Kidney epithelial cell (primary cell): ENCODE data around the gene FGFR3. TPM values are rescaled to one million over a fixed set of nuclear protein-coding genes. Genes with fewer than 3 reads are reported as not detected.

Experiments used
- DNase-seq: peaks from one replicate; pipeline ENCODE4 v3.0.0-alpha.2; 2010; ENCODE audit warnings: low read depth
- H3K27me3 ChIP-seq: 2 replicates; pipeline ENCODE4 v1.6.0; 2011; ENCODE audit warnings: low read length; ENCODE audit not compliant: control insufficient read depth, insufficient read depth
- H3K36me3 ChIP-seq: 2 replicates; pipeline ENCODE4 v1.5.1; 2011; ENCODE audit warnings: low read length; ENCODE audit not compliant: control insufficient read depth, insufficient read depth
- H3K4me3 ChIP-seq: 2 replicates; pipeline ENCODE4 v1.5.1; 2011; ENCODE audit warnings: low read depth, mild to moderate bottlenecking, control low read depth, low read length
- total RNA-seq: library from RNA; depleted of rRNA; stranded (reverse); fragments of >200 nt; gene quantifications from 2 replicates; pipeline ENCODE4 v1.2.3, GENCODE V29; 2015
- TF ChIP-seq, protein P1 (sequence below): IDR thresholded peaks from 2 replicates; pipeline ENCODE4 v1.5.1; 2011; ENCODE audit warnings: mild to moderate bottlenecking, moderate library complexity, low read length, control low read depth, inconsistent platforms; ENCODE audit not compliant: insufficient read depth, poor library complexity, severe bottlenecking

Gene FGFR3
- total RNA-seq, 1 donor from 2014 or later = 3.2 TPM

DNA sequence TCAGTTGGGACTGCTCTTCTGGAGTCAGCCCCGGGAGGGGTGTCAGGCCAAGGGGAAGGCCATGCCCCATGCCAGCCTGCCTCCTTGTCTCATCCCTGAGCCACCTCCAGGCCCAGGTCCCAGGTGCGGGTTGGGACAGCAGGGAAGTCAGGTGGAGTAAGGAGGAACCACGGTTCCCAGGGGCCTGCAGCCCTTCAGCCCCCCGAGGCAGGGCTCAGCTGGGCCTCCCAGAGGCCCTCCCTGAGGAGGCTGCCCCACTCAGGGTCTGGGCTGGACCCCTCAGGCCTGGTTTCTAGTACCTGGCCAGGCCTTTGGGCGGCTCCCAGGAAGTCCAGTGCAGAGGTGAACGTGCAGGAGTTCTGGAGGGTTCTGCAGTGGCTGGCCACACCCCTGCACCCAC is 23.4 kb upstream of the FGFR3 start:
- Histone ChIP-seq H3K27me3 (peaks cover 38% of the 10 kb centered on the region), H3K4me3 (no peak overlapping the region), H3K36me3 (no peaks in the 10 kb centered on the region)
- no peak for DNase-seq
- TF ChIP-seq, protein P1, sequence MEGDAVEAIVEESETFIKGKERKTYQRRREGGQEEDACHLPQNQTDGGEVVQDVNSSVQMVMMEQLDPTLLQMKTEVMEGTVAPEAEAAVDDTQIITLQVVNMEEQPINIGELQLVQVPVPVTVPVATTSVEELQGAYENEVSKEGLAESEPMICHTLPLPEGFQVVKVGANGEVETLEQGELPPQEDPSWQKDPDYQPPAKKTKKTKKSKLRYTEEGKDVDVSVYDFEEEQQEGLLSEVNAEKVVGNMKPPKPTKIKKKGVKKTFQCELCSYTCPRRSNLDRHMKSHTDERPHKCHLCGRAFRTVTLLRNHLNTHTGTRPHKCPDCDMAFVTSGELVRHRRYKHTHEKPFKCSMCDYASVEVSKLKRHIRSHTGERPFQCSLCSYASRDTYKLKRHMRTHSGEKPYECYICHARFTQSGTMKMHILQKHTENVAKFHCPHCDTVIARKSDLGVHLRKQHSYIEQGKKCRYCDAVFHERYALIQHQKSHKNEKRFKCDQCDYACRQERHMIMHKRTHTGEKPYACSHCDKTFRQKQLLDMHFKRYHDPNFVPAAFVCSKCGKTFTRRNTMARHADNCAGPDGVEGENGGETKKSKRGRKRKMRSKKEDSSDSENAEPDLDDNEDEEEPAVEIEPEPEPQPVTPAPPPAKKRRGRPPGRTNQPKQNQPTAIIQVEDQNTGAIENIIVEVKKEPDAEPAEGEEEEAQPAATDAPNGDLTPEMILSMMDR = no peak

DNA sequence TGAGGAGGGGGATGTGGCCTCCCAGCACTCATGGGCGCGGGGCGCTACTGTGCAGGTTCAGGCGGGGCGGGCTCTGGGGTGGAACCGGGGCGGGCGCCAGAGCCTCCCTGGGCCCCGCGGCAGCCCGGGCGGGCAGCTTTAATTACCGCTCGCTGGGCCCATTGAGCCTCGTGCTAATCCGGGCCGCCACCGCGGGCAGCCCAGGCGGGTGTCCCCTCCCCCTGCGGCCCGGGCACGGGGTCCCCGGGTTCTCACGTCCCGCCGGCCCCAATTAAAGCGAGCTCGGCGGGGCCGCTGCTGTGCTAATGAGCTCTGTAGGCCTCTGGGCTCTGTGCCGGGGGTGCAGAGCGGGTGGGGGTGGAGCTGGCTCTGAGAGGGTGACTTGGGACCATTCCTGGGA is 22.8 kb upstream of the FGFR3 start:
- H3K27me3 ChIP-seq = peaks cover 38% of the 10 kb centered on the region
- no peak overlapping the region for H3K4me3 ChIP-seq
- H3K36me3 ChIP-seq = no peaks in the 10 kb centered on the region
- DNase-seq = no peak
- TF ChIP-seq, protein P1 = no peak

DNA sequence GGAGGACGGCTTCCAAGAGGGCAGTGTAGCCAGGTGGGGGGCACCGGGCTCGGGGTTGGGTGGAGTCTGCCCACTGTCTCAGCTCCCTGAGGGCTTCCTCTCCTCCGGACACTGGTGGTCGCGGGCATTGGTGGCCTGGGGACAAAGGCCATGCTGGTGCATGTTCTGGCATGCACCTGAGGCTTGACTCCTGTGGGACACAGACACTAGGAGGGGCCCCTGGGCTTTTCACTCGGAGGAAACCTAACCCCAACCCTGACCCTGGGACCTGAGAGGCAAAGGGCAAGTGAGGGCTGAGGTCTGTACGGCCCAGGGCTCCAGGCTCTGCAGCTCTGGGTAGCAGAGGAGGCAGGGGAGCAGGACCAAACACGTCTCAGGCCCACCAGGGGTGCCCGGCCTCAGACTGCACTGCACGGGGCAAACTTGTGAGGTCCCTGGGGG is 22.3 kb upstream of the FGFR3 start:
- Histone ChIP-seq H3K36me3 (no peaks in the 10 kb centered on the region), H3K27me3 (peaks cover 38% of the 10 kb centered on the region), H3K4me3 (no peak overlapping the region)
- TF ChIP-seq, protein P1 = no peak
- no peak for DNase-seq

DNA sequence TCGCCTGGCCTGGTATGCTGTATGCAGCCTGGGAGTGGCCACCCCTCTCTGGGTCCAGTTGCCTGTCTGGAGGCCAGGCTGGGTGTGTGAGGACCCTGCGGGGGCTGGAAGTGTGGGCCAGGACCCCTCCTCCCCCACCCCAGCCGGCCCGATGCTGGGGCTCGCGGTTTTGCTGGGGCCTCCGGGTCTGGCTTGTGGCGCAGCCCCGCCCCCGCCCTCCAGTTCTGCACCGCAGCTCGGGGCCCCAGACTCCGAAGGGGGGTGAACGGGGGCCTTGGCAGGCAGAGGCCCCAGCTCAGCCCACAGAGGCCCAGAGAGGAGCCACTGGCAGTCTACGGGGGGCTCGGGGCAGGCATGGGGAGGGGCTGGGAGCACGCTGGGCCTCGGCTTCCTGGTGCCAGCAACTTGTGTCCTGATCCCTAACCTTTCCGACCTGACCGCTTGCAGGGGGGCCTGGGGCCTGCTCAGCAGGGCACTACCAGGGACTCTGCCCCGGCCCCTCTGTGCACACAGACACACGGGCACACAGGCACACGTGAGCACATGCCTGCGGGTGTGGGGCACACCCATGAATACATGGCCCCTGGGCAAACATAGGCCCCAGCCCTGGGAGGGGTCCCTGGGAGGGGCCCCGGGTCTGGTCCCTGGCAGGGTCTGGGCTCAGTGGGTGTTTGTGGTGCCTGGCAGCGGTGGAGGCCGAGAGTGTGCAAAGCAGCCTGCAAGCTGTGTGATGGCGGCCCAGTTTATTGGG is 21.4 kb upstream of the FGFR3 start:
- Histone ChIP-seq H3K27me3 (peaks cover 38% of the 10 kb centered on the region), H3K4me3 (no peak overlapping the region), H3K36me3 (no peaks in the 10 kb centered on the region)
- TF ChIP-seq, protein P1 = no peak
- no peak for DNase-seq

DNA sequence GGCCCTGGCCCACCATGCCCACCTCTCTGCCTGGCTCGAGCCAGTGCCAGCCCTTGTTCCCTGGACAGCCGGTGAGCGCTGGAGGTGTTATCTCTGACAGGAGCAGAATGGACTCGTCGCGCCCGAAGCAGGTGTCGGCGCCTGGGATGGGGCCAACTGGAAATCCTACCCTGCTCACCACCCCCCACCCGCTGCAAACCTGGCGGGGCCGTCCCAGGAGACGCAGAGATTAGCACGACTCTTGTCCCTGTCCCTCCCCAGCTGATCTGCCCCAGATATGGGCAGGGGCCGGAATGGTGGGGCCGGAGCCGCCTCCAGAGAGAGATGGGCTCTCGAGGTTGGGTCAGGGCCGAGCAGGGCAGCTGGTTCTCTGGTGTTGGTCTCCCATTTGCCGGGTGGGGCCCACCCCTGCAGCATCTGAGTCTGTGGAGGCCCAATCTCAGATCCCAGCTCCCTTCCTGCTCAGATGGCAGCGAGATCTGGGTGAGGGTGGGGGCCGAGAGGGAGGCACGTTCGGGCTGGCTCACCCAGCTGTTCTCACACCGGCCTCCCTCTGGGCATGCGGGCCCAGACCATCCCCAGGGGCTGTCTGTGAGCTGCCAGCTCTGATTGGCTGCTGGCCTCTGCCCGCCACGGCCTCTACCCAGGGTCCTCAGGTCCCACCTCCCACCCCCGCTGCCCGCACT is 20.1 kb upstream of the FGFR3 start:
- no peak for DNase-seq
- TF ChIP-seq, protein P1 = no peak
- no peaks in the 10 kb centered on the region for H3K36me3 ChIP-seq
- no peak overlapping the region for H3K4me3 ChIP-seq
- H3K27me3 ChIP-seq = peaks cover 38% of the 10 kb centered on the region

DNA sequence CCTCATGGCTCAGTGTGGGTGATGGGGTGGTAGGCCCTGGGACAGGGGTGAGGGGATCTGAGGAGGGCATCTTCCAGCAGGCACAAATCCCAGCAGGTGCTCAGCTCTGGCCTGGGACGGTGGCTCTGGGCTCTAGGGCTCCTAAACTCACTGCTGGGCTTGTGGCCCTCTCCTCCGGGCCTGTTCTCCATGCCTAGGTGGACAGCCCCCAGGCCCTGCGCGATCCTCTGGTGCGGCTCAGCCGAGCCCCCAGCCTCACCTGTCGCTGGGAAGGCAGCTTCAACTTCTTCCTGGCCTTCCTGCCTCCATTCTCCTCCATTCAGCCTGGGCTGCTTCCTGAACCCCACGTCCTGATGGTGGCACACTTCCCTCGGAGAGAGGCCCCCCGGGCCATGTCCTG is 19.3 kb upstream of the FGFR3 start:
- Histone ChIP-seq H3K4me3 (no peak overlapping the region), H3K27me3 (peaks cover 39% of the 10 kb centered on the region), H3K36me3 (no peaks in the 10 kb centered on the region)
- TF ChIP-seq, protein P1 = no peak
- DNase-seq = no peak
